Colonic mucosa (tissue), 4 donors: ENCODE data around the gene CD22. TPM values are rescaled to one million over a fixed set of nuclear protein-coding genes. Genes with fewer than 3 reads are reported as not detected.

Source experiments
- DNase-seq: peaks from one replicate; pipeline ENCODE4 v3.0.0-alpha.2; 2020
- H3K27ac ChIP-seq: fragments of 200-600 bp; one replicate; pipeline ENCODE4 v1.8.0; 2021
- H3K27me3 ChIP-seq: fragments of 200-600 bp; one replicate; pipeline ENCODE4 v1.8.0; 2021
- H3K36me3 ChIP-seq: fragments of 200-600 bp; one replicate; pipeline ENCODE4 v1.8.0; 2021
- H3K4me1 ChIP-seq: fragments of 200-600 bp; one replicate; pipeline ENCODE4 v1.8.0; 2021; ENCODE audit warnings: mild to moderate bottlenecking
- H3K4me3 ChIP-seq: fragments of 200-600 bp; one replicate; pipeline ENCODE4 v1.8.0; 2021
- H3K9ac ChIP-seq, 2 donors: one replicate each; pipeline ENCODE4 v1.7.0; 2013; ENCODE audit warnings: control low read depth in 2 of 2, low read depth in 2 of 2, low read length in 2 of 2
- H3K9me3 ChIP-seq: fragments of 200-600 bp; one replicate; pipeline ENCODE4 v1.8.0; 2021
- intact Hi-C: fragments of 100-400 bp; cut with DNase I; formaldehyde crosslinking; loops from one replicate; pipeline ENCODE4 v1.14.1; 2022
- total RNA-seq, 2 donors: library from RNA; stranded (reverse); fragmentation: NEBNext Ultra II Directional in 1 of 2; extraction: Animal tissue kit (Norgen Biotek cat#: 25700) in 1 of 2; gene quantifications; one replicate each; pipeline ENCODE4 v1.2.1, GENCODE V29; 2021
- TF ChIP-seq, protein P1 (sequence below): fragments of 200-600 bp; IDR thresholded peaks from one replicate; pipeline ENCODE4 v1.8.0; 2022; ENCODE audit warnings: antibody characterized with exemption, mild to moderate bottlenecking
- donor health status: healthy.
- donor health status: DM: no; HTN: no; CAD: no.
- donor health status: DM: no; HTN: no; CAD: no.

CD22 gene
- total RNA-seq, 2 donors from 2014 or later: 1.6 to 3.0 TPM

DNA sequence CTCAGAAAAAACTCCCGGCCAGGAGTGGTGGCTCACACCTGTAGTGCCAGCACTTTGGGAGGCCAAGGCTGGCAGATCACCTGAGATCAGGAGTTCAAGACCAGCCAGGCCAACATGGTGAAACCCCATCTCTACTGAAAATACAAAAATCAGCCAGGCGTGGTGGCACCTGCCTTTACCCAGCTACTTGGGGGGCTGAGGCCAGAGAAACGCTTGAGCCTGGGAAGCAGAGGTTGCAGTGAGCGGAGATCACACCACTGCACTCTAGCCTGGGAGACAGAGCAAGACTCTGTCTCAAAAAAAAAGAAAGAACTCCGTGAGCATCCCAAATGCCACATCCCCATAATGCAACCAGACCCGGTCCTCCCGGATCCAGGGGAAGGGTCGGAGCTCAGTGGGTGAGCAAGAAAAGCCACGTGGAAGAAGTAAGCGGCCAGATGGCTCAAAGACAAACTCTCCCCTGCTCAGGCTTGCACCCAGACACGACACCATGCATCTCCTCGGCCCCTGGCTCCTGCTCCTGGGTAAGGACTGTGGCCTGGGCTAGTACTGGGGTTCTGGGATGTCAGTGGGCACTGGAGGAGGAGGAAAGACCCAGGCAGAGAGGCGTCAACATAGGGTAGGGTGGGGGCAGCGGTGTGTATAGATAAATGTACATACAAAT lies 2.7 kb downstream of the CD22 start:
- Histone ChIP-seq H3K9me3 (no peaks in the 10 kb centered on the region), H3K27me3 (no peaks in the 10 kb centered on the region), H3K27ac (no peak overlapping the region), H3K4me3 (no peak overlapping the region), H3K4me1 (no peaks in the 10 kb centered on the region), H3K9ac (no peak overlapping the region), H3K36me3 (no peaks in the 10 kb centered on the region)
- intact Hi-C loops: no loop called here
- TF ChIP-seq, protein P1, sequence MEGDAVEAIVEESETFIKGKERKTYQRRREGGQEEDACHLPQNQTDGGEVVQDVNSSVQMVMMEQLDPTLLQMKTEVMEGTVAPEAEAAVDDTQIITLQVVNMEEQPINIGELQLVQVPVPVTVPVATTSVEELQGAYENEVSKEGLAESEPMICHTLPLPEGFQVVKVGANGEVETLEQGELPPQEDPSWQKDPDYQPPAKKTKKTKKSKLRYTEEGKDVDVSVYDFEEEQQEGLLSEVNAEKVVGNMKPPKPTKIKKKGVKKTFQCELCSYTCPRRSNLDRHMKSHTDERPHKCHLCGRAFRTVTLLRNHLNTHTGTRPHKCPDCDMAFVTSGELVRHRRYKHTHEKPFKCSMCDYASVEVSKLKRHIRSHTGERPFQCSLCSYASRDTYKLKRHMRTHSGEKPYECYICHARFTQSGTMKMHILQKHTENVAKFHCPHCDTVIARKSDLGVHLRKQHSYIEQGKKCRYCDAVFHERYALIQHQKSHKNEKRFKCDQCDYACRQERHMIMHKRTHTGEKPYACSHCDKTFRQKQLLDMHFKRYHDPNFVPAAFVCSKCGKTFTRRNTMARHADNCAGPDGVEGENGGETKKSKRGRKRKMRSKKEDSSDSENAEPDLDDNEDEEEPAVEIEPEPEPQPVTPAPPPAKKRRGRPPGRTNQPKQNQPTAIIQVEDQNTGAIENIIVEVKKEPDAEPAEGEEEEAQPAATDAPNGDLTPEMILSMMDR: no peak
- DNase-seq: no peak

DNA sequence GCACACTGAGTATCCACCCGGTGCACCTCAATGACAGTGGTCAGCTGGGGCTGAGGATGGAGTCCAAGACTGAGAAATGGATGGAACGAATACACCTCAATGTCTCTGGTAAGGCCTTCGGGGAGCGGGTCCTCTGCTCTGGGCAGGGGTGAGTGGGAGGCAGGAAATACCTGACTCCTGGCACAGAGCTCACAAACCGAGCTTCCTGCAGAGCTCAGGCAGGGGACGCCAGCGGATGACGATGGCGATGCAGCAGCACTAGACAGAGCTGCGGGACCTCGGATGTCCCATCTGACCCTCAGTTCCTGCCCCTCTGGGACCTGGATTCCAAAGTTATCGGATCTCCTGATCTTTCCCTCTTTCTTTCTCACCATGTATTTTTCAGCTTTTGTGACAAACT lies 3.8 kb downstream of the CD22 start:
- Histone ChIP-seq H3K27ac (no peak overlapping the region), H3K9me3 (no peaks in the 10 kb centered on the region), H3K4me1 (no peaks in the 10 kb centered on the region), H3K27me3 (no peaks in the 10 kb centered on the region), H3K4me3 (no peak overlapping the region), H3K9ac (no peak overlapping the region), H3K36me3 (no peaks in the 10 kb centered on the region)
- intact Hi-C loops: no loop called here
- DNase-seq: no peak
- TF ChIP-seq, protein P1: no peak

DNA sequence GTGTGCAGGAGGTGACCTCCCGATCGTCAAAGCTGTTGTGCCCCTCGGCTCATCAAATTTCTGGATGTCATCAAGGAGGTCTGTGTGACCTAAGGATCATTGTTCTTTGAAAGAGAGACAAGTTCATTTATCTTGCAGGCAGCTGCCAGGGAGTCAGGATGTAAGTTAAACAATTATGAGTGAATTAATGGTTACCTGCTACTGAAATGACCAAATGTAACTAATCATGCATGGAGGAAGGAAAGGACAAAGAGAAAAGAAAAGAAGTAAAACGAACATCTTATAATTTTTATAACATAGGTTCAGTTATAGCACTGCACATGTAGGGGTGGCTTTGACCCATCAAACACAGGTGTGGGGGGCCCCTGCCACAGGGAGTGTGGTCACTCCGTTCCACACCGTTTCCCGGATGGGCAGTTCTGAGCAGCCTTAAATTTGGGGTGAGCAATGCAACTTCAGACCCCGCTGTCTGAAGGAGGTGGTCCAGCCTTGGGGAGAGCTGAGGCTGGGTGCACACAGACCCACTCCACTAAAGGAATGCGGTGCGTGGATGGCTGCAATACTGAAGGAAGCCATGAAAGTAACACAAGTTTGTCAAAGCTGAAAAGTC lies 5.3 kb downstream of the CD22 start:
- Histone ChIP-seq H3K27me3 (no peaks in the 10 kb centered on the region), H3K4me3 (no peak overlapping the region)

DNA sequence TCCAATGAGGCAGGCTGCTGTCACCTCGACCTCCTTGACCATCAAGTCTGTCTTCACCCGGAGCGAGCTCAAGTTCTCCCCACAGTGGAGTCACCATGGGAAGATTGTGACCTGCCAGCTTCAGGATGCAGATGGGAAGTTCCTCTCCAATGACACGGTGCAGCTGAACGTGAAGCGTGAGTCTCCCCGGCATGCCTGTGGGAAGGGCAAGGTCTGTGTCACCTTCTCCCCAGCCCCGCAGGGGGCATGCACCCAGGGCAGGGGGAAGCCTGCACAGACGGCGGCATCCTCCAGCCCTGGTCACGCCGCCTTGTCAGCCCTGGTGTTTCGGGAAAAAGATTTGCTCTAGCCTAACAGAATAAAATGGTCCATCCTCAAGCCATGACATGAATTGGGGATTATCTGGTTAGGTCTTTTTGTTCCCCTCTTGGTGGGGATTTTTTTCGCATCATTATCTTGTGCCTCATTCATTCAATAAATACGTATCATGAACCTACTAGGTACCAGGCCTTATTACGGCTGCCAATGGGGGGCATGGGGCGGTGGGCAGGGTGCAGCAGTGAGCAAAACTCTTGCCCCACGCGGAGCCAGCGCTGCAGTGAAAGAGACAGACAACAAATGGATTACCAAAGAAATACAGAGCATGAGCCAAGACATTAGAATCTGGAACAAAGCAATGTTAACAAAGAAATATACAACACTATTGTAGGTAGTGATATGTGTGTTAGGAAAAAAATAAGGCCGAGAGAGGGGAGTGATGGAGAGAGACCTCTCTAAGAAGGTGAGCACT lies 7.4 kb downstream of the CD22 start:
- H3K9me3 ChIP-seq: no peaks in the 10 kb centered on the region
- intact Hi-C loops: no loop called here
- DNase-seq: no peak
- H3K27me3 ChIP-seq: no peaks in the 10 kb centered on the region
- H3K9ac ChIP-seq: no peak overlapping the region
- TF ChIP-seq, protein P1: no peak
- no peaks in the 10 kb centered on the region for H3K36me3 ChIP-seq
- H3K4me3 ChIP-seq: no peak overlapping the region
- H3K27ac ChIP-seq: no peak overlapping the region
- H3K4me1 ChIP-seq: no peaks in the 10 kb centered on the region

More for the DNA sequence above, 5.3 kb downstream of the CD22 start:
- intact Hi-C loops: no loop called here
- H3K36me3 ChIP-seq: no peaks in the 10 kb centered on the region
- no peaks in the 10 kb centered on the region for H3K9me3 ChIP-seq
- no peak overlapping the region for H3K27ac ChIP-seq
- no peak overlapping the region for H3K9ac ChIP-seq
- TF ChIP-seq, protein P1: no peak
- H3K4me1 ChIP-seq: no peaks in the 10 kb centered on the region
- no peak for DNase-seq

DNA sequence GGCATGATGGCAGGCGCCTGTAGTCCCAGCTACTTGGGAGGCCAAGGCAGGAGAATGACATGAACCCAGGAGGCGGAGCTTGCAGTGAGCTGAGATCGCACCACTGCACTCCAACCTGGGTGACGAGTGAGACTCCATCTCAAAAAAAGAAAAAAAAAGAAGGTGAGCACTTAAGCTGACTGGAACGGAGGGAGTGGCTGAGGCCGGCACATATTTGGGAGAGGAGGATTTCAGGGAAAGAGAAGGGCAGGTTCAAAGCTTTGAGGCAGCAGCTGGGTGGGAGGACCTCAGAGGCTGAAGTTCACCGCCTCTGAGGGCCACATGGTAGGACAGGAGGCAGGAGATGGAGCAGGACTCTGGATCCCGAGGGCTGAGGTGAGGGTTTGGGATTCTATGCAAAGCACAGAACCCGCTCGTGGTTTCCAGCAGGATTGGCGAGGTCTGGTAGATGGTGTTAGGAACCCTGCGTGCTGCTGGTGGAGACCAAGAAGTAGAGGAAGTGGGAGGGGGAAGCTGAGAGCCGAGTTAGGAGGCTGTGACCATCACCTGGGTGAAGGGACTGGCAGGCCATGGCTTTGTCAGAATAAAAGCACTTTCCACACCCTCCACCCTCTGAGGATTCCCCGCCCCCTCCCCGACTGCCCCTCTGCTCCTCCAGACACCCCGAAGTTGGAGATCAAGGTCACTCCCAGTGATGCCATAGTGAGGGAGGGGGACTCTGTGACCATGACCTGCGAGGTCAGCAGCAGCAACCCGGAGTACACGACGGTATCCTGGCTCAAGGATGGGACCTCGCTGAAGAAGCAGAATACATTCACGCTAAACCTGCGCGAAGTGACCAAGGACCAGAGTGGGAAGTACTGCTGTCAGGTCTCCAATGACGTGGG lies 8.4 kb downstream of the CD22 start:
- Histone ChIP-seq H3K9ac (no peak overlapping the region), H3K27me3 (no peaks in the 10 kb centered on the region), H3K4me3 (no peak overlapping the region), H3K4me1 (no peaks in the 10 kb centered on the region), H3K9me3 (no peaks in the 10 kb centered on the region), H3K36me3 (no peaks in the 10 kb centered on the region), H3K27ac (no peak overlapping the region)
- intact Hi-C loops: no loop called here
- DNase-seq: no peak
- TF ChIP-seq, protein P1: no peak
